Loucy (cell line): ENCODE measurements around the gene PODN.

Source experiments
- H2AFZ ChIP-seq: fragments of 200-600 bp; sonication (generic); 2 replicates; pipeline ENCODE4 v1.6.0; 2016; ENCODE audit warnings: antibody characterized with exemption, mild to moderate bottlenecking, low read length, moderate library complexity
- H3F3A ChIP-seq: fragments of 200-600 bp; 2 replicates; pipeline ENCODE4 v1.6.0; 2016; ENCODE audit warnings: antibody characterized with exemption, low read depth, mild to moderate bottlenecking
- H3K27me3 ChIP-seq: fragments of 200-600 bp; sonication (generic); 2 replicates; pipeline ENCODE4 v1.6.1; 2014; ENCODE audit warnings: low read length, mild to moderate bottlenecking; ENCODE audit not compliant: insufficient read depth, poor library complexity, severe bottlenecking
- H3K36me3 ChIP-seq: fragments of 200-600 bp; sonication (generic); 2 replicates; pipeline ENCODE4 v1.6.1; 2016; ENCODE audit warnings: low read length; ENCODE audit not compliant: insufficient read depth
- H3K4me1 ChIP-seq: fragments of 200-600 bp; sonication (generic); 2 replicates; pipeline ENCODE4 v1.5.1; 2014; ENCODE audit warnings: low read length, mild to moderate bottlenecking; ENCODE audit not compliant: insufficient read depth, poor library complexity, severe bottlenecking
- H3K4me2 ChIP-seq: fragments of 200-600 bp; sonication (generic); 2 replicates; pipeline ENCODE4 v1.6.0; 2014; ENCODE audit warnings: antibody characterized with exemption, low read length, low read depth, mild to moderate bottlenecking; ENCODE audit not compliant: poor library complexity, severe bottlenecking
- H3K4me3 ChIP-seq: fragments of 200-600 bp; sonication (generic); 2 replicates; pipeline ENCODE4 v1.5.1; 2014; ENCODE audit warnings: low read length, mild to moderate bottlenecking, mixed read lengths; ENCODE audit not compliant: poor library complexity, severe bottlenecking
- H3K79me2 ChIP-seq: fragments of 200-600 bp; sonication (generic); 2 replicates; pipeline ENCODE4 v1.6.1; 2014; ENCODE audit warnings: low read length; ENCODE audit not compliant: insufficient read depth
- H3K9ac ChIP-seq: fragments of 200-600 bp; sonication (generic); 2 replicates; pipeline ENCODE4 v1.6.0; 2014; ENCODE audit warnings: mild to moderate bottlenecking, low read depth, low read length, moderate library complexity; ENCODE audit not compliant: poor library complexity, severe bottlenecking
- H3K9me2 ChIP-seq: fragments of 200-600 bp; sonication (generic); replicated peaks from 2 replicates; pipeline ENCODE4 v1.6.1; 2016; ENCODE audit warnings: low read depth, low read length, mixed read lengths
- H3K9me3 ChIP-seq: fragments of 200-600 bp; sonication (generic); 2 replicates; pipeline ENCODE4 v1.6.1; 2014; ENCODE audit warnings: mild to moderate bottlenecking, antibody characterized with exemption, low read length, low read depth; ENCODE audit not compliant: insufficient read depth
- H4K20me1 ChIP-seq: fragments of 200-600 bp; sonication (generic); 2 replicates; pipeline ENCODE4 v1.6.0; 2014; ENCODE audit warnings: antibody characterized with exemption, low read length, mild to moderate bottlenecking; ENCODE audit not compliant: insufficient read depth, poor library complexity, severe bottlenecking
- CTCF ChIP-seq: fragments of 200-600 bp; sonication (generic); conservative IDR thresholded peaks from 2 replicates; pipeline ENCODE4 v1.5.1; 2014; ENCODE audit warnings: mild to moderate bottlenecking, antibody characterized with exemption, low read length
- EZH2phosphoT487 ChIP-seq: fragments of 200-600 bp; IDR thresholded peaks from 2 replicates; pipeline ENCODE4 v1.6.1; 2018; ENCODE audit warnings: antibody characterized with exemption, mild to moderate bottlenecking, moderate library complexity, borderline replicate concordance

The PODN gene

GRCh38 chr1:53081384-53082066 is 19.5 kb downstream of the PODN start:
- no peaks in the 10 kb centered on the region for H3K36me3 ChIP-seq
- no peak overlapping the region for H3K9ac ChIP-seq
- no peak overlapping the region for H3K4me2 ChIP-seq

GRCh38 chr1:53082826-53083455 is 20.9 kb downstream of the PODN start:
- no peaks in the 10 kb centered on the region for H3K9me2 ChIP-seq
- H3K4me1 ChIP-seq = no peaks in the 10 kb centered on the region
- no peaks in the 10 kb centered on the region for H3K79me2 ChIP-seq
- no peaks in the 10 kb centered on the region for H4K20me1 ChIP-seq
- no peak overlapping the region for H3K9ac ChIP-seq
- no peaks in the 10 kb centered on the region for H3K36me3 ChIP-seq
- H3K4me2 ChIP-seq = no peak overlapping the region
- no peak overlapping the region for H2AFZ ChIP-seq
- no peaks in the 10 kb centered on the region for H3K27me3 ChIP-seq
- TF ChIP-seq CTCF (no peak), EZH2phosphoT487 (no peak)
- no peaks in the 10 kb centered on the region for H3K9me3 ChIP-seq
- no peak overlapping the region for H3K4me3 ChIP-seq
- H3F3A ChIP-seq = no peaks in the 10 kb centered on the region

More at GRCh38 chr1:53081384-53082066, 19.5 kb downstream of the PODN start:
- no peaks in the 10 kb centered on the region for H3F3A ChIP-seq
- H3K9me3 ChIP-seq = no peaks in the 10 kb centered on the region
- no peaks in the 10 kb centered on the region for H3K27me3 ChIP-seq
- no peak overlapping the region for H3K4me3 ChIP-seq
- no peaks in the 10 kb centered on the region for H3K79me2 ChIP-seq
- H3K9me2 ChIP-seq = no peaks in the 10 kb centered on the region
- H3K4me1 ChIP-seq = no peaks in the 10 kb centered on the region
- TF ChIP-seq EZH2phosphoT487 = no peak
- TF ChIP-seq CTCF = no peak
- H2AFZ ChIP-seq = no peak overlapping the region
- no peaks in the 10 kb centered on the region for H4K20me1 ChIP-seq

GRCh38 chr1:53083636-53084588 is 21.9 kb downstream of the PODN start:
- Histone ChIP-seq H3K79me2 (no peaks in the 10 kb centered on the region), H3K4me3 (no peak overlapping the region), H3K9me2 (no peaks in the 10 kb centered on the region), H2AFZ (no peak overlapping the region), H3K9me3 (no peaks in the 10 kb centered on the region), H3K4me1 (no peaks in the 10 kb centered on the region), H3K4me2 (no peak overlapping the region), H3K27me3 (no peaks in the 10 kb centered on the region), H3F3A (no peaks in the 10 kb centered on the region), H3K36me3 (no peaks in the 10 kb centered on the region), H3K9ac (no peak overlapping the region), H4K20me1 (no peaks in the 10 kb centered on the region)
- TF ChIP-seq EZH2phosphoT487 (no peak), CTCF (no peak)
